GM21423 (cell line): ENCODE measurements around the gene TACR2.
"Not testable (repeated sequence)": the region's sequence is repeated elsewhere in the genome, so short reads cannot be mapped to it uniquely, and the experiment has no call there.

ENCODE experiments used
- ATAC-seq: cut with Tn5 transposase; IDR thresholded peaks from one replicate; pipeline ENCODE4 v1.9.1; 2021; ENCODE audit warnings: mild to moderate bottlenecking, moderate library complexity; ENCODE audit not compliant: unreplicated experiment

TACR2 gene

GRCh38 chr10:69451209-69451783 lies 34.6 kb upstream of the TACR2 start, which contains the start of gene TSPAN15:
Gene TSPAN15, plus strand, starts transcription at chr10:69451465. Its CDS starts 130 bp downstream, at chr10:69451595.
- peak; percentile 82 for ATAC-seq

- not testable (repeated sequence) for ATAC-seq
Observed at GRCh38 chr10:69450395-69450794, 33.7 kb upstream of the TACR2 start.

- no peak for ATAC-seq
Observed at GRCh38 chr10:69449841-69450240, 33.1 kb upstream of the TACR2 start.

- no peak for ATAC-seq
Observed at GRCh38 chr10:69446650-69447151, 30.0 kb upstream of the TACR2 start.

- ATAC-seq: no peak
Observed at GRCh38 chr10:69446229-69446628, 29.5 kb upstream of the TACR2 start.

GRCh38 chr10:69445041-69445440 lies 28.3 kb upstream of the TACR2 start:
- ATAC-seq: no peak

- no peak for ATAC-seq
Observed at GRCh38 chr10:69443354-69443753, 26.6 kb upstream of the TACR2 start.

GRCh38 chr10:69439813-69440506 lies 23.2 kb upstream of the TACR2 start:
- ATAC-seq: no peak

- ATAC-seq: no peak
Observed at GRCh38 chr10:69439350-69439739, 22.6 kb upstream of the TACR2 start.

GRCh38 chr10:69438536-69439349 lies 22.0 kb upstream of the TACR2 start:
- ATAC-seq: no peak

- no peak for ATAC-seq
Observed at GRCh38 chr10:69437321-69438259, 20.9 kb upstream of the TACR2 start.

GRCh38 chr10:69435966-69436520 lies 19.3 kb upstream of the TACR2 start:
- ATAC-seq: no peak

GRCh38 chr10:69434926-69435325 lies 18.2 kb upstream of the TACR2 start:
- ATAC-seq: no peak

GRCh38 chr10:69434169-69434568 lies 17.5 kb upstream of the TACR2 start:
- ATAC-seq: no peak

GRCh38 chr10:69428165-69428564 lies 11.4 kb upstream of the TACR2 start:
- no peak for ATAC-seq

GRCh38 chr10:69426376-69426727 lies 9.6 kb upstream of the TACR2 start:
- no peak for ATAC-seq

GRCh38 chr10:69425511-69426298 lies 9.0 kb upstream of the TACR2 start:
- ATAC-seq: no peak

- no peak for ATAC-seq
Observed at GRCh38 chr10:69425041-69425440, 8.3 kb upstream of the TACR2 start.

- ATAC-seq: no peak
Observed at GRCh38 chr10:69422676-69423075, 6.0 kb upstream of the TACR2 start.
